Measurements from ENCODE around the gene ADAM22. TPM values are rescaled to one million over a fixed set of nuclear protein-coding genes. Genes with fewer than 3 reads are reported as not detected.
"Not testable (repeated sequence)": the region's sequence is repeated elsewhere in the genome, so short reads cannot be mapped to it uniquely, and the experiment has no call there.

Gene ADAM22
- polyA plus RNA-seq, 4 donors, result 10.4 to 13.6 (median 12.8) TPM

DNA sequence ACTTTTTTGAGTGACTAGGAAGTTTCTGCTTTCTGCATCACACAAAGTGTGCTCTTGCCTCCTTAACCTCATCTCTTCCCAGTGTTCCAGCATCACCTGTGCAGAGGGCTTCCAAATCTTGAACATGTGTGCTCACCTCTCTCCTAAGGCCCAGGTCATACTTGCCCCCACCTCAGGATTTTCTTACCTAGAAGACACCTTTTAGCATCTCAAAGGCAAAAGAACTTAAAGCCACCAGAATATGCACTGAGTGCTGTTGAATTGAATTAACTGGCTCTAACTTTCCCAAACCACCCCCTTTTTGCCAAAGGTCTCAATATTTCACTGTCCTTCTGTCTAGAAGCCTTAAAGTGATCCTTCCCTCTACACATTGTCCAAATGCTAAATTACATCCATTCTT, 219.3 kb downstream of the ADAM22 start:
- no peak for DNase-seq (ENCODE audit: low read depth in 4 of 4, low spot score in 2 of 4)

DNA sequence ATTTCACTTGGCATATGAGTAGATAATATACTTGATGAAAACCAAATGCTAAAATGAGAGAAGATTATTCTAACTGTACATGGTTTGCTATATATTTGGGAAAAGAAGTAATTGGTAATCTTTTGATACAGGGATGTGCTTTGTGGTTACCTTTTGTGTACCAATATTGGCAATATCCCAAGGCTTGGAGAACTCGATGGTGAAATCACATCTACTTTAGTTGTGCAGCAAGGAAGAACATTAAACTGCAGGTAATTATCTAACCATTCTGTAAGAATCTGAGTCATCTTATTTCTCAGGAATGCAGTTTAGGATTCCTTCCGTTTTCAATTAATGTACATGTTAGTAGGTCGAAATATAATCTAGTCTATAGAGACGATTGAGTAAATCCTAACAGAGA, 221.7 kb downstream of the ADAM22 start:
- DNase-seq (ENCODE audit: low read depth in 4 of 4, low spot score in 2 of 4), result no peak

DNA sequence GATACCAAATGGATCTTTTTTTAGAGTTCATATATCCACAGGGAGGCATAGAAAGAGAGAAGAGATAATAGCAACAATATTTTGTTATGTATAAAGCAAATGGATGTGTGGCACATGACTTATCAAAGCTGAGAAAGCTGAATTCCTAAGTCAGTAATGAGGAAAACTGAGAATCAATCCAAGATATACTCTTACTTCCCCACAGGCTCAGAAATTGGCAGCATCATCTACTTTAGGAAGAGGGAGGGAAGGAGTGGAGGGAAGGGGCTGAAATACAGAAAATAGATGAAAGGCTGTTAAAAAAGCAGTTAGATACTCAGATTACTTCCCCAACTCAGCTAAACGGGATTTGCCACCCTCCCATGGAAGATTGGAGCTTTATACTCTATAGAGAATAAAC, 222.3 kb downstream of the ADAM22 start:
- no peak for DNase-seq (ENCODE audit: low read depth in 4 of 4, low spot score in 2 of 4)

DNA sequence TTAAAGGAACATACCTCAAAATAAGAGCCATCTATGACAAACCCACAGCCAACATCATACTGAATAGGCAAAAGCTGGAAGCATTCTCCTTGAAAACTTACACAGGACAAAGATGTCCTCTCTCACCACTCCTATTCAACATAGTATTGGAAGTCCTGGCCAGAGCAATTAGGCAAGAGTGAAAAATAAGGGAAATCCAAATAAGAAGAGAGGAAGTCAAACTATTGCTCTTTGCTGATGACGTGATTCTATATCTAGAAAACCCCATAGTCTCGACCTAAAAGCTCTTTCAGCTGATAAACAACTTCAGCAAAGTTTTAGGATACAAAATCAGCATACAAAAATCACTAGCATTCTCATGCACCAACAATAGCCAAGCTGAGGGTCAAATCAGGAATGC, 225.7 kb downstream of the ADAM22 start:
- DNase-seq (ENCODE audit: low read depth in 4 of 4, low spot score in 2 of 4), result not testable (repeated sequence)

DNA sequence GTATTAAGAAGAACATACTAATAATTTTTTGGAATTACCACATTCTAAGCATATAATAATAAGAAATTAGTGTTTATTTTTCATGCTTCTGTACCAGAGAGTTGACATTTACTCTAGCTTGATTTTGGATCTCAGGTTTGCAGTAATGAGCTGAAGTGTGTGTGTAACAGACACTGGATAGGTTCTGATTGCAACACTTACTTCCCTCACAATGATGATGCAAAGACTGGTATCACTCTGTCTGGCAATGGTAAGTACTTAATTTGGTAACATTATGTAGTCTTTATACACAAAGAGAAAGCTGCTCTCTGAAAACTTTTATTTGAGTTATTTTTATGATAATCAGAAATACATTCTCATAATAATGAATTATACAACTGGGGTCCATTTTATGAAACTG, 231.6 kb downstream of the ADAM22 start:
- no peak for DNase-seq (ENCODE audit: low read depth in 4 of 4, low spot score in 2 of 4)

DNA sequence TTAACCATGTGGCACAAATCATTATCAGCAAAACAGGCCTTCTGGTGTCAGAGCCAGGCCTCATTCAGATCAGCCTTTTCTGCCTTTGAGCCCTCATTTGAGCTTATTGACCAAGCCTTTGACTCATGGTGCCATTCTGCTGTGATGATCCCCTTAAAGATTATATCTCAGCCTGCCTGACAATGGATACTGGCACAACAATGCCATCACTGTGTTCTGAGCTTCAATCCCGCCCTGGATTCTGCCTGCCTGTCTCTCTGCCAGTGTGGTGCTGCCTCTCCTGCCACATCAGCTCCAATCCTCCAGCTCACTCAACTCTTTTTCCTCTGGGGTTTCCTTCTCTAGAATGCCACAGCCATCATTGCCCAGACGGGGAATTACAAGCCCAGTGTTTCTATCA, 233.2 kb downstream of the ADAM22 start:
- no peak for DNase-seq (ENCODE audit: low read depth in 4 of 4, low spot score in 2 of 4)

DNA sequence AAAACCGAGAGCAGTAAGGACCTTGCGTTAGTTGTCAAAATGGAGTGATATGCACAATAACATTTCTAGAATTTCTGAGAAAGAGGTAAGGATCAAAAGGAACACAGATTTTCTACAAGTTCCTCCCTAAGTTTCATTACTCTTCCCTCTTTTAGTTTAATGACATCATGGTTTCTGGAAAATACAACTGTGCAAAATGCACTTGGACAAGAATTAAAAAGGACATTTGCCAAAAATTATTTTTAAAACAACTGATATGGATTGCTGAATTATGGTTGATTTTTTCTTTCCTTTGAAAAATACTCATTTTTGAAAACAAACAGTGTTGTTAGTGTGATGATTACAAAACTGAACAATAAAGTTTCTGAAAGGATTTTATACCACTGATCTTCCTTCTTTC, 233.7 kb downstream of the ADAM22 start:
- DNase-seq (ENCODE audit: low read depth in 4 of 4, low spot score in 2 of 4), result no peak

DNA sequence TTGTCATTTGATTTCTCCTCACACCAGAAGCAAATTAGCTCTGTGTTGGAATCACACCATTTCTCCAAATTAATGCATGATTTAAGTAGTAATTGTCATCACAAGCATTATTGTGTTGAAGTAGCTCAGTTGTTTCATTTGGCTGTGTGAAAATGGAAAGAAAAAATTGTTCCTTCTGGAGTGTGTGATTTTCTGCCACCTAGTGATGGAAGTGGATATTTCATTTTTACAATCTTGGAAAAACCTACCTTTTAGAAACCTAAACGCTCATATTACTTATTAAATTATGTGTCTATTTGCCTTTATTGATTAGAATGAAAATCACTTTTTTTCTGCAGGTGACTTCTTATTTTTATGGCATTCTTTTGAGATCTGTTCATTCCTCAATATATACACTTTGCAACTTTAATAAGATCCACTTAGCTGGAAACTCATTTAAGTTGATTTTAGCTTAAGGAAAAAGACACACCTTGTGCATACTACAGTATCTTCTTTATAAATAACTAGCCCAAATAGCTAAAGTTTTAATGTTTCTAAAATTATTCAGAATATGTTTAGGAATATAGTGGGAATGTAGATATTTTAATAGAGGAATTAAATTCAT, 235.8 kb downstream of the ADAM22 start:
- peak in 2 of 4 donors; percentile 6 to 12 for DNase-seq (ENCODE audit: low read depth in 4 of 4, low spot score in 2 of 4)

DNA sequence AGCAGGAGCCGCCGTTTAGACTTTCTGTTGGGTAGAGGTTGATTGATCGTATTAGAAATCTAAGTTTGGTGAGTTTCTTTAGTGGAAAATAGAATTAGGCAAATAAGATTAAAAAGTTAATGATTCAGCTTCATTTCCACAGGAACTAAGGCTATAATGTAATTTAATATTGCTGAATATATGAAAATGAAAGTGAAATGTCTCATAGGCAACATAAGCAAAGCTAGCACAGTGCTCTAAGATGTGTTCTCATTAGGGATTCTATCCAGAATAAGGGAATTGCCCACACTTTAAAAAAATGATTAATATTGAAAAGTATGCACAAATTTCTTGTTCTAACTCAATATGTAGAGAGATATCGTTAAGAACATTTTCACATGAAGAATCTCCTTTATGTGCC, 238.8 kb downstream of the ADAM22 start:
- no peak for DNase-seq (ENCODE audit: low read depth in 4 of 4, low spot score in 2 of 4)

DNA sequence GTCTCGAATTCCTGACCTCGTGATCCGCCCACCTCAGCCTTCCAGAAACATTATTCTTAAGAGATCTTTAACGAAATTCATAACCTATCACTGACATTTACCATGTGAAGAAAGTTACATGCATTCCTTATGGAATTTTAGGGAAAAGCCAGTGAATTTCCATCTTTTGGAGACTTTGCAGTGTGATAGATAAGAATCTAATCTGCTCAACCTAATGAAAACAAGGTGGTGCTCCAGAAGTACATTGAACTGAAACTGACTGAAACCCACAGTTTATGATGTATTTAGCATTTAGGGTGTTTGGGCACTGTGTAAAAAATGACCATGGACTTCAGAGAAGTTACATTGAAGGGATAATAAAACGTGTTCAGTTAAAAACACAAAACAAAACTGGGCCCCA, 242.1 kb downstream of the ADAM22 start:
- DNase-seq (ENCODE audit: low read depth in 4 of 4, low spot score in 2 of 4), result no peak

DNA sequence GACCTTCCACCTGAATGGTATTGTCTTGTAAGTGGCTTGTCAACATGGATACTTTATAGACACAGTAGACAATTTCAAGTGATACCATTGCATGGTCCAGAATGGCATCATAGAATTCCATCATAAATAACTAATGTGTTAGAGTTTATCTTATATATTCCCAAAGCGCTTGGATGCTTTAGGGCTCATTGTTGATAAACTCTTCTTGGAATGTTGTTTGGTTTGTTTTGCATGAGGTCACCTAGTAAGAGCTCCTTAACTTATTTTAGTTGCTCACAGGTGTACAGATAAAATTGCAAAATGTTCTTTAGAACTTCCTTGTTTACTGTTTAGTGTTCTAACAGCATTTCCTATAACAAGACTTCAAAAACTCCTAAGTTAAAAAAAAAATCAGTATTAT, 249.0 kb downstream of the ADAM22 start:
- DNase-seq (ENCODE audit: low read depth in 4 of 4, low spot score in 2 of 4), result no peak

DNA sequence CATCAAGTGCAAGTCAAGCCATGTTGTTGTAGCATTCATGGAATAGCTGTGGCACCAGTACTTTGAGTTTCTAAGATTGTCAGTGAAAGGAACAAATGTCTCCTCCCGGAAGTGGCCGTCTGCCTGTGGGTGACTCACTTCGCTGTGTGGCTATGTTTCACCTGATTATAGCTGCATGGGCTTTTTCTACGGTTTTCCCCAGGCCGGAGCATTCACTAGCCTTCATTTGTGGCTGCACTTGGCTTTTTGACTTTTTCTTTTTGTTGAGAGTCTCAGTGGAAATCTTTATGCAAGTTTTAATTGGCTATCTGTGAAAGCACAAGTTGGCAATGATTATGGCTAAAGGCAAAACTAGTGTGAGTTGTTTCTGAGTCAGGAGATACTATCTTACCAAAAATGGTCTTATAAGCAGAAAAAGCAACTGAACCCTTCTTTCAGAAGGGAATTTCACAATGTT, 250.8 kb downstream of the ADAM22 start:
- no peak for DNase-seq (ENCODE audit: low read depth in 4 of 4, low spot score in 2 of 4)

DNA sequence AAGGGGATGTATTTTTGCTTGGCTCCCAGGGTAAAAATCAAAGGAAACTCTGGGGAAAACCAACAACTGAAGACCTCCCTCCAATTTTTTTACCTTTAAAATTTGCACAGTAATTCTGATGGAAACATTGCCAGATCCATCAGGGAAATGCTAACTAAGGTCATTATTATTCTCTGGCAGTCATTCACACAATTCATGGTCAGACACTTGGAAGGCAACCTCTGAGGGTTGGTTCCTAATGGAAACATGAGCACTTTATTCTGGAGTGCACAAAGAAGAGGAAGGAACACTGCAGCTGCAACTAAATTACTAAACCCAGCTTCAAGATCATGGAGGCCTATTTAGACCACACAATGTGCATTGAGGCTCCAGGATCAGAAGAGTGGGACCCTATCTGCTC, 251.6 kb downstream of the ADAM22 start:
- DNase-seq (ENCODE audit: low read depth in 4 of 4, low spot score in 2 of 4), result no peak

DNA sequence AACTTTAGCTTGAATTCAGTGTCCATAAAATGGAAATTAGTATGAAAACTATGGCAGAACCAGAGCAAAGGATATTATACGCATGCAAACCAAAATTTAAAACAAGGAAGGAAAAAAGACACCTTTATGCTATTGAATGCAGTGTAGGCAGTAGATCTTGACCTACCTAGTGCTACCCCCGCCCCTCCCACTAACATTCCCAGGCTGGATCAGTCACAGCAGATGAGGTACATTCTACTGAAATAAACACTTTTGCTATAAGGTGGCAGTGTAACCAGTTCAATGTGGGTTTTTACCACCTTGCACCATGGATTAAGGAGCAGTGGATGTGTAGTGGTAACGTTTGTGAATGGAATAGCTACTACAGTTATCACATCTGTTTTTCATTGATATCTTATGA, 257.9 kb downstream of the ADAM22 start:
- no peak for DNase-seq (ENCODE audit: low read depth in 4 of 4, low spot score in 2 of 4)

DNA sequence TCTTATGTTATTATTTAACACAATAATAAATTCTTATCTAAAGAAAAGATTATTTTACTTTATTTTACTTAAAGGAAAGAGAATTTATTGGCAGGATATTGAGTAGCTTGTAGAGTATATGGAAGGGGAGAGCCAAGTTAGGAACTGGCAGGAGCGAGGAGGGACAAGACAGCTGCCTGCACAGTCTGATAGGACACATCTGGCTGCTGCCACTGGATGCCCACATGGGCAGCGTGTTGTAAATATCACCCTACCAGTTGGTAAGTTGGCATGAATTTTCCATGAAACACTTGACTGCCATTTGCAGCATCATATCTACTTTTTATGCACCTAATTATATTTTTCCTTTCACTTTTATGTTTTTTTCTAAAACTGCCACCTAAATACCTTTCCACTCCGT, 266.2 kb downstream of the ADAM22 start:
- DNase-seq (ENCODE audit: low read depth in 4 of 4, low spot score in 2 of 4), result no peak

DNA sequence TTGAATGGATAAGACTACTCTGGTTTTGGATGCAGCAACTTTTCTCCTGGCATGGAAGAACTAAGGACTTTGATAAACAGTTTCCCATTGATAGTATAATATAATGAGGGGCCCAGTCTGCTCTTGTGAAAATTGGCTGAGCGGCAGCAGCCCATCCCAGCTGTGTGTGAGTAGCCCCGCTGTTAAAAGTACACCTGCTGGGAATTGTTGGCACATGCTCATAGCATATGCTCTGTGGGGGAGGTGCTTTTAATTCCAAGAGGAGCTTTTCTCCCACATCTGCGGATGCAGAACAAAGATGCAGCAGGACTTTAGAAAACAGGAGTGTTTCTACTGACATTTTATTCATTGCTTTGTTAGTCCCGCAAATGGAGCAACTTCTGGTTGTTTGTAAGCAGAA, 266.7 kb downstream of the ADAM22 start:
- DNase-seq (ENCODE audit: low read depth in 4 of 4, low spot score in 2 of 4), result no peak

DNA sequence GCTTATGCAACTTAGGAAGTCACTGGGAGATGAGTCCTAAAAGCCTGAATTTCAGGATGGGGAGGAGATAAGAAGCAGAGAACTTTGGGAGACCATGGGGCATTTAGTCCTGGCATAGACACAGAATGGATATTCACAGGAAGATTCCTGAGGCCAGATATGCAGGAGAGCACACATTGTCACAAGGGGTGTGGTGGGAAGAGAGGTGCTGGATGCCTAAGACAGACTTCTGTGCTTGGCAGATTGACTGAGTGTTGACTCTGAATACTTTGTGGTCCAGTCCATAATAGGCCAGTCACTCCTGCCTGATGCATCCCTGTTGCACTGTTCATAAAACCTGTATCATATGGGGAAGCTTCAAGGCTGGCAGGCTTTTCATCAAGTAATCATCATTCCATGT, 267.3 kb downstream of the ADAM22 start:
- no peak for DNase-seq (ENCODE audit: low read depth in 4 of 4, low spot score in 2 of 4)

DNA sequence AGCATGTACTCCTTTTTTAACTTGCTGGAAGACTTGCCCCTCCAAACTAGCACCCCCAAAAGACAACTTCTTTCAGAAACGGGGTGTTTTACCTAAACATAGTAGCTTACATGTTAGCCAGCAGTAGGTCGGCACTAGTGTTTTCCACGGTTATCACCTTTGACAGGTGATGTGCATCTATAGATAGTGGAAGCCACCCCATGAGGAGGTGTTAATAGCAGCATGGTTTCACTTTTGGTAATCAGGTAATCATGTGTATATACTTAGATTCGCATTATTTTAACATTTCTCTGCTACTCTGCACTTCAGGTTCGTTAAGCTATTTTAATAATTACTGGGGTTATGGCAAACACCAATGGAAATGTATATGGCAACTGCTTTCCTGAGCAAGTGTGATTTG, 268.2 kb downstream of the ADAM22 start:
- DNase-seq (ENCODE audit: low read depth in 4 of 4, low spot score in 2 of 4), result no peak

DNA sequence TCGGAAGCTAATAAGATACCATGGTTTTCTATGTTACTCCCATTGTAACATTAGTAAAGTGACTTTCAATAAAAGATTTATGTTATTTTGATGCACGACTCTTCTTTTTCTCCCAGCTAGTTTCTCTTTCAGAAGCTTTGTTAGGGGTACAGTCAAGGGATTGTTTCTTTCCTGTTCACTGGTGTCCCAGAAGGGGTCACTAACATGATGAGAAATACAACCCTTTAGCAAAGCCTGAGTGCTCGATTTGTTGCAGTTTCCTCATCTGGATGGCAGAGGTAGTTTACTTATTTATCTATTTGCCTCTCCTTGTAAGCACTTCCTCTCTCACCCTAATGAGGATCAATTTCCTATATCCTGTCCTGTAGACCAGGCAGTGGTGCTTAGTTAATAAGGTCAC, 268.7 kb downstream of the ADAM22 start:
- DNase-seq (ENCODE audit: low read depth in 4 of 4, low spot score in 2 of 4), result no peak

DNA sequence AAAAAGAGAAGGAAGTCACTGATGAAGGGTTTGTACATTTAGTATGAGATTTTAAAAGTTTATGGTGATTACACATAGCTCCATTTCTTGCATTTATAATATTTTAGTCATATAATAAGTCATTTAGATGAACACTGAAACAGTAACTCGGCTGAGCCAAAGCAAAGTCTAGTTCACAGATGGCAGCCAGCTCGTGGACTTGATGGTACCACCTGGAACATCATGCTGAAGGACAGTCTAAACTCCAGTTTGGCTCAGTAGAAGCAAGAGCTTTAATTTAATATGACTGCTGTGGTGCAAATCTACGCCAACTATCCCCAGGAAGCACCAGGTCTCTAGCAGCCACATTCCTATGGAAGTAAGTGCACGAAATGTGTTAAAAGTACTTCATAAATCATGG, 269.4 kb downstream of the ADAM22 start:
- DNase-seq (ENCODE audit: low read depth in 4 of 4, low spot score in 2 of 4), result no peak

DNA sequence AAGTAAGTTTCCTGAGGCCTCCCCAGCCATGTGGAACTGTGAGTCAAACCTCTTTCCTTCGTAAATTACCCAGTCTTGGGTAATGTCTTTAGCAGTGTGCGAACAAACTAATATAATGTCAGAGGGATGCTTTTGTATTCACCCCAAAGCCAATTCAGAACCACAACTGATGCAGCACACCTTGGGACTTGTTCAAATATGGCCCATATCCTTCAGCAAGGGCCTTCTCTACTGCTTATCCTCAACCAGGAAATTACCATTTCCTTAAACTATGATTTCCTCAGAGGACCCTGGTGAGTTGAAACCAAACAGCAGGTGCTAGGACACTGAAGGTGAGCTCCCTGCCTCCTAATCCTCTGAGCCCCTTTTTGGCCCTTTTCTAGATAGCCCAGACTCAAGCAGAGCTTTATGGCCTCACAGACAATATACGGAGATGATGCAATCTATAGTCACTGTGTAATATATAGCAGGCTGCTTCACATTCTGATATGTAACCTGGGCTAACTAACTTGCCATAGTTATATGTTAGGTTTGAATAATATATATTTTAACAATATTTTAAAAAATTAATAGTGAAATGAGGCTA, 270.6 kb downstream of the ADAM22 start:
- no peak for DNase-seq (ENCODE audit: low read depth in 4 of 4, low spot score in 2 of 4)

DNA sequence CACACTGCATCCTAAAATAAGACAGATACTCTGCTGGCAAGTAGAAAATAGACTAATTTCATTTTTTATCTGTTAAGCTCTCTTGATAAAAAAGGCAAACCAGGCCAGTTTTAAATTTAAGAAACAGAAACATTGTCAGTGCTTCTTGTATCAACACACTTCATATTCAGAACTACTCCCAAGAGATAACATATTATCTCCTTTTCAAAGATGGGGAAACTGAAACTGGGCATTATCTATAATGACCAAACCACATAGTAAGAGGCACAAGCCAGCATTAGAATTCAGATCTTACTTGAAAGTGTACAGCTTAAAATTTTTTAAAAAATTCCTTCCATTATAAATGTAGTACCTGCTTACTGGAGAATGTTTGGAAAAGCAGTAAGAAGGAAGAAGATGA, 271.1 kb downstream of the ADAM22 start:
- no peak for DNase-seq (ENCODE audit: low read depth in 4 of 4, low spot score in 2 of 4)

DNA sequence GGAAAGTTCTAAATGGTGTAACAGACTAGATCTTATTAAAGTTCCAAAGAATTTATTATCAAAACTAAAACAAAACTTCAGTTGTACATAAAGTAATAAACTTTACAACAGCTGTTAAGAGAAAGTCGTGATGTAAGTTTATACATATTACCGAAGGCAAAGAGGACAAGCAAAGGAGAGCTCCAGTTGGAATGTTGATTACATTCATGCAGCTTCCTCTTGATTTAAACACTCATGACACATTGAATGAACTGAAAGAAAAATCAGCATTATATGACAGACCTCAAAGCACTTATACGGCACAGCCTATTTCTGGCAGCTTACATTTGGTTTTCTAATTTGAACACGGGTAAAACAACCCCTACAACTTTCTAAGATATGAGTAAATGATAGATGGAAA, 272.2 kb downstream of the ADAM22 start:
- DNase-seq (ENCODE audit: low read depth in 4 of 4, low spot score in 2 of 4), result no peak

Measured in left renal cortex interstitium (tissue), 4 donors.